Omental fat pad (tissue), 4 donors: Measurements from ENCODE around the gene CD34. TPM values are rescaled to one million over a fixed set of nuclear protein-coding genes. Genes with fewer than 3 reads are reported as not detected.

Source experiments
- ATAC-seq: fragments of 150-250 bp; one replicate; pipeline ENCODE4 v1.9.1; 2016; ENCODE audit warnings: mild to moderate bottlenecking, moderate library complexity; ENCODE audit not compliant: low FRiP score
- DNase-seq: peaks from one replicate; pipeline ENCODE4 v3.0.0-alpha.2; 2019; ENCODE audit warnings: low spot score
- total RNA-seq, 4 donors: library from RNA; depleted of rRNA; stranded (reverse); fragments of >200 nt; gene quantifications; one replicate each; pipeline ENCODE4 v1.1.0, GENCODE V29; 2016
- TF ChIP-seq, protein P1 (sequence below), 3 donors: fragments of 450-650 bp; IDR thresholded peaks; one replicate each; pipeline ENCODE4 v1.5.1; 2016 to 2017; ENCODE audit warnings: antibody characterized with exemption in 3 of 3, mild to moderate bottlenecking in 3 of 3, moderate library complexity in 2 of 3

CD34 gene
- total RNA-seq, 4 donors from 2014 or later, result 52.6 to 123 (median 76.9) TPM

DNA sequence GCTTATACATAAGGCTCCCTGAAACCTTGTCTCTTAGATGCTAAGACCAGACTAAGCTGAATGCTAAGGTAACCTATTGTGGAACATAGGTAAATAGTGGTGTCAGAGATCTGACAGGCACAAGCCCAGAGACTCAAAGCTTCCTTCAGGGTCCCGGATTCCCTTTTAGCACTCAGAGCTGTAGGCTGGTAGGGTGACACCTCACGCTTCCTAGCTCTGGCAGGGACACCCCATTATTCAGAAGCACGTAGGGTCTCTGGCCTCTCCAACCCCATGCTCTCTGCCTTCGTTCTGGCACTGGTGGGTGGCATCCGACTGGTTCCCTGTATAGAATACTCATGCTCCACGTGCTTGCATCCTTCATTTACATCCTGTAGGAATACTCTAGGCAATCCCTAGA, 68.4 kb downstream of the CD34 start:
- DNase-seq, result no peak
- TF ChIP-seq, protein P1, sequence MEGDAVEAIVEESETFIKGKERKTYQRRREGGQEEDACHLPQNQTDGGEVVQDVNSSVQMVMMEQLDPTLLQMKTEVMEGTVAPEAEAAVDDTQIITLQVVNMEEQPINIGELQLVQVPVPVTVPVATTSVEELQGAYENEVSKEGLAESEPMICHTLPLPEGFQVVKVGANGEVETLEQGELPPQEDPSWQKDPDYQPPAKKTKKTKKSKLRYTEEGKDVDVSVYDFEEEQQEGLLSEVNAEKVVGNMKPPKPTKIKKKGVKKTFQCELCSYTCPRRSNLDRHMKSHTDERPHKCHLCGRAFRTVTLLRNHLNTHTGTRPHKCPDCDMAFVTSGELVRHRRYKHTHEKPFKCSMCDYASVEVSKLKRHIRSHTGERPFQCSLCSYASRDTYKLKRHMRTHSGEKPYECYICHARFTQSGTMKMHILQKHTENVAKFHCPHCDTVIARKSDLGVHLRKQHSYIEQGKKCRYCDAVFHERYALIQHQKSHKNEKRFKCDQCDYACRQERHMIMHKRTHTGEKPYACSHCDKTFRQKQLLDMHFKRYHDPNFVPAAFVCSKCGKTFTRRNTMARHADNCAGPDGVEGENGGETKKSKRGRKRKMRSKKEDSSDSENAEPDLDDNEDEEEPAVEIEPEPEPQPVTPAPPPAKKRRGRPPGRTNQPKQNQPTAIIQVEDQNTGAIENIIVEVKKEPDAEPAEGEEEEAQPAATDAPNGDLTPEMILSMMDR (IDR thresholded peaks at IDR 0.05), result no peak
- no peak for ATAC-seq

DNA sequence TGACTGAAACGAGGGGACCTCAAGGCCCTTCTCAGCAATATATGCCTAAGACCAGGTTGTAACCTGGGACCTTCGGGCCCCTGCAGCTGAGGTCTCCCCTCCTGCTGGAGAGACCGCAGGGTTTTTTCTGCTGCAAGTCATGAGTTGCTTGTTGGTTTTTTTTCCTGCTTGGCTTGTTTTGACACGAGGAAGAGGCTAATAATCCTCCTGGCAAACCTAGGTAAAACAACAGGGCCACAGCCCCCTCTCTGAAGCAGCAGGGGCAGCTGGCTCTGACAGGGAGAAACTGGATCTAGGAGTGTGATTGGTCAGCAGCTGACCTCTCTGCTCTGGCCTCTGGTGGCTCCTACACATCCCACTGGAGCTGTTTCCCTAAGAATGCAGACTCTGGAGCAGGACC, 69.0 kb downstream of the CD34 start:
- TF ChIP-seq, protein P1 (IDR thresholded peaks at IDR 0.05), result no peak

DNA sequence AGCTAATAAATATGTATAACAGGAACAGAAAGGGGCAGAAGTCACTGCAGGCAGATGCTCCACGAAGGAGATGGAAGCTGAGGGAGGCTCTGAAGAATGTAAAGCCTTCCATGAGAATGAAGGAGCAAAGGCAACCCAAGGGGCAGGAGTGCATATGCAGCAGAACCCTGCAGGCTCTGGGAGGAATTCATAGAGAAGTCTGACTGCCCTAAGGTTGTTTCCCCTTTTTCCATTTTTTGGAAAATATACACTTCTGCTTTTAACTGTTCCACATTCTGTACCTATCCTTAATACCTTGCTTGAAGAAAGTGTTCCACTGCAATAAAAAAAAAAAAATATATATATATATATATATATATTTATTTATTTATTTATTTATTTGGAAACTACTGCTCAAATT, 69.6 kb downstream of the CD34 start:
- DNase-seq, result no peak
- TF ChIP-seq, protein P1 (IDR thresholded peaks at IDR 0.05), result no peak
- ATAC-seq, result no peak

More for the DNA sequence above, 69.0 kb downstream of the CD34 start:
- DNase-seq, result no peak
- no peak for ATAC-seq

DNA sequence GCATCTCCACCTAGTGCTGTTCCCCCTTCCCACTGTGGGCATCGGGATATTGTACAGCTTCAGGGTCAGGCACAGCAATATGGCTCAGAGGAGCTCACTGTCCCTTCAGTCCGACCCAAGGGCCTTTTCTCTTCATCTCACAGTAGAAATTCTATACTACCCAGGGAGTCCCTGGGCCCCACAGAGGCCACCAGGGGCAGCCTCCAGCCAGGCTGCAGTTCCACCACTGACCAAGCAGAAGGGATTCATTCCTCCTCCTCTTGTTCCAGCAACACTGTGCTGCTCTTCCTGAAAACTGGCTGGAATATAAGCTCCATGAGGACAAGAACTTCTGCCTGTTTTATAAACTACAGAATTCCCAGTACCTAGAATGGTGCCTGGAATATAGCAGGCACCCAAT, 70.5 kb downstream of the CD34 start:
- TF ChIP-seq, protein P1 (IDR thresholded peaks at IDR 0.05), result no peak
- ATAC-seq (no peak), DNase-seq (no peak)

DNA sequence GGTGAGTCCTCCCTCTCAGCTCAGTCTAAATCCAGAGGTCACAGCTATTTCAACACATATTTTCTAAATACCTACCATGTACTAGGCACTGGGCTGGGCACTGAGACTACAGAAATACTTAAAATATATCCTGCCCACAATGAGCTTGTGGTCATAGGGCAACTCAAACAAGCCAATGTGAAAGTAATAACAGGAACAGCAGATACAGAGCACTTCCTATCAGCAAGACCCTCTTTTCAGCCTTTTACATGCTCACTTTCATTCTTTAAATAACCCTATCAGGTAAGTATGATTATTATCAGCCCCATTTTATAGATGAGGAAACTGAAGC, 71.9 kb downstream of the CD34 start:
- no peak for DNase-seq
- no peak for ATAC-seq
- TF ChIP-seq, protein P1 (IDR thresholded peaks at IDR 0.05), result no peak

DNA sequence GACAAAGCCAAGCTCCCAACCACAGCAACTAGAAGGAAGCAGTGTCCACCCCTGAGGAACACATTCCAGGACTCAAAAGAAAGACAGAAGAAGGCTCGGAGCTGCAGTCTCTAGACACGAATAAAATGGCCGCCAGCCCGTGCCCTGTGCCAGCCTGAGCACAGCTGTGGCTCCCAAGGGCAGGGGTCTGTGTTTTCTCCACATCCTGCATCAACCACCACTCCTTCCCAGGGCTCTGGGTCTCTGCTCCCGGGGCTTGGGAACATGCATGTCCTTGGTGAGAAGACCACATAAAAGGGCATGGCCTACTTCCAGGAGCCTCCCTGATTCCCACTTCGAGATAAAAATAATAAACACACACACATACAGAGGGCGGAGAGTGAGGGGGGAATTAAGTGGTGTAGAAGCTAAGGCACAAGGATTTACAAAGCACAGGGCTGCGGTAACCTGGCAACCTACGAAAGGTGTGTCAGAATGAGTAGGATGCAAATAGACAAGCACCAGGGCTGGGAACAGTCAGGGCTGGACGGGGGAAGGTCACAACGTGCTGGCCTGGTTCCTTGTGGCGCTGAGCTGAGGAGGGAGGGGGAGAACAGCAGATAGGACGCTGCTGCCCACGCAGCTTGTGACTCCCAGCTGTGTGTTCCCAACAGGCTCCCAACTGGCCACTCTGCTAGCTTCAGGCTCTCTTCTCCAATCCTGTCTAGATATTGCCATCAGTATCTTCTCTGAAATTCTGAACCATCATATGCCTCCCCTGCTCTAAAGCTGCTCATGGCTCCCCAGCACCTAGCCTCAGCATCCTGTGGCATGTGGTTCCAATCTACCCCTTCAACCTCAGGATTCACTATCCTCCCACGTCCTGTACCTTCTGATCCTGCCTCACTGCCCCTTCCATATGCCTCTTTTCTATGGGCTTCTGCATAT, 72.5 kb downstream of the CD34 start:
- no peak for DNase-seq
- peak; percentile 33 for ATAC-seq
- TF ChIP-seq, protein P1 (IDR thresholded peaks at IDR 0.05), result no peak

DNA sequence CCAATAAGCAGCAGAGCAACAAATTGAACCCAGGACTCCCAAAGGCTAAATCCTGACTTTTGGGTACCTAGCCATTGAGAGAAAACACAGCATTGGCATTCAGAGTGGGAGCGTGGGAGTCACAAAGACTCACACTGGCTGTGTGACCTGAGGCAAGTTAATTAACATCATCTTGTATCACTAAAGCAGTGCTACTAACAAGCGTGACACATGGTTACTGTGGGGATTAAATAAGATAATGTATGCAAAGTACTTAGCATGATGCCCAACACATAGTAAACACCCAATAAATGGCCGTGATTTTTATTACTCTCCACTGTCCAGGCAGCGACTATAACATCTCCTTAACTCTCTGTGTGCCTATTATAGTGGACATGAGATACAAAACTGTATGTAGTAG, 73.3 kb downstream of the CD34 start:
- ATAC-seq (no peak), DNase-seq (no peak)
- TF ChIP-seq, protein P1 (IDR thresholded peaks at IDR 0.05), result no peak
